Neural progenitor cell (in vitro differentiated cells): ENCODE results near the gene LSM14B.

ENCODE experiments used
- CTCF ChIP-seq: fragments of 200-600 bp; sonication (generic); IDR thresholded peaks from 2 replicates; pipeline ENCODE4 v1.5.1; 2017; ENCODE audit warnings: antibody characterized with exemption, mild to moderate bottlenecking
- EZH2phosphoT487 ChIP-seq: fragments of 200-600 bp; sonication (generic); IDR thresholded peaks from 2 replicates; pipeline ENCODE4 v1.6.1; 2017; ENCODE audit warnings: antibody characterized with exemption

GRCh38 chr20:62143081-62143956, 21.0 kb downstream of the LSM14B start, which contains the start of the genes PSMA7 and SS18L1:
- no peak for TF ChIP-seq CTCF
- TF ChIP-seq EZH2phosphoT487: no peak
